Amniotic stem cell (primary cell): Measurements from ENCODE around the gene TGFBR2.

Experiments
- DNase-seq: peaks from one replicate; lab custom pipeline; 2025; lab: John Stamatoyannopoulos, UW

TGFBR2 gene

GRCh38 chr3:30606301-30607031, at the start of gene TGFBR2:
TSS of gene TGFBR2 (plus strand) at chr3:30606601. CDS start at chr3:30606884, 283 bp downstream.
- peak; percentile 91 for DNase-seq

DNA sequence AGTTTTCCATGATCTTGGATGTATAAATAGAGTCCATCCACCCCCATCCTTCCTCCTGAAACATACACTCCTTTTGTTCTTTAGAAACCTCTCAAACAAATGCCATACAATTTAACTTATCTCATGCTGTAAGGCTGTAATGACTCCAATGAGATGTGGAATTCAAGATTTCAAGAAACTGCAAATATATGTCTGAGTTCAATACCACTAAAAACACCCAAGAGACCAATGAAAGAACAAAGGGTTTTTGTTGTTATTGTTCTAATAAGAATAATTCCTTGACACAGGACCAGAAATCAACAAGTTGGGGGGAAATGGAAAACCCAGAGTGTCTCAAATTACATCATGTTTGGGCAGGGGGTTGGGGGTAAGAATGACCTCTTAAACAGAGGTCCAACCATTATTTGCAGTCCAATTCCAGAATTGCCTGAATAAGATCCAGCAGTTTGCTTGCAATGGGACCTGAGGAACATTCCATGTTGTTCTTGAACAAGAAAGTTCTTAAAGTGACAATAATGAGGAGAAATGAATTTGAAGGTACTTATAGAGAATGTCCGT, 48.6 kb upstream of the TGFBR2 start:
- no peak for DNase-seq

- no peak for DNase-seq
Measured at GRCh38 chr3:30563956-30564355, 42.4 kb upstream of the TGFBR2 start.

DNA sequence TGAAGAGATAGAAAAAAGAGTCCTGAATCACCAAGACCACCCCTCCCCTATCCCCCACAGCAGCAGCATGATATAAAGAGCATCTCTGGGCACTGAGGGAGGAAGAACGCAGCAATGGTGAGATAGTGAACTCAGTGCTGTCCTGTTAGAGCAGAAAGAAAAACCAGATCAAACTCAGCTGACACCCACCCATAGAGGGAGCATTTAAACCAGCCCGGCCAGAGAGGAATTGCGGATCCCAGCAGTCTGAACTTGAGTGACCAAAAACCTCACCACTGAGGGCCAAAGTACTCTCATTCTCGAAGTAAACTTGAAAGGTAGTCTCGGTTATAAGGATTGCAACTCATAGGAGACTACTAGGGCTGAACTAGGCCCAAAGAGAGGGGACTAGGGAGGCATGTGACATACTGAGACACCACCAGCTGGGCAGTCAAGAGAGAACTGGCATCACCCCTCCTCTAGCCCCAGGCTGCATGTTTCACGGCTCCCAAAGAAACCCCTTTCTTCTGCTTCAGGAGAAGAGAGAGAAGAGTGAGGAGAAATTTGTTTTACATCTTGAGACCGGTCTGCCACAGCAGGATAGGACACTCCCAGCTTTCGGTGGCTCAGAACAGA, 39.2 kb upstream of the TGFBR2 start:
- no peak for DNase-seq

- DNase-seq = no peak
Measured at GRCh38 chr3:30576946-30577345, 29.5 kb upstream of the TGFBR2 start.

GRCh38 chr3:30577788-30578187, 28.6 kb upstream of the TGFBR2 start:
- DNase-seq = no peak

DNA sequence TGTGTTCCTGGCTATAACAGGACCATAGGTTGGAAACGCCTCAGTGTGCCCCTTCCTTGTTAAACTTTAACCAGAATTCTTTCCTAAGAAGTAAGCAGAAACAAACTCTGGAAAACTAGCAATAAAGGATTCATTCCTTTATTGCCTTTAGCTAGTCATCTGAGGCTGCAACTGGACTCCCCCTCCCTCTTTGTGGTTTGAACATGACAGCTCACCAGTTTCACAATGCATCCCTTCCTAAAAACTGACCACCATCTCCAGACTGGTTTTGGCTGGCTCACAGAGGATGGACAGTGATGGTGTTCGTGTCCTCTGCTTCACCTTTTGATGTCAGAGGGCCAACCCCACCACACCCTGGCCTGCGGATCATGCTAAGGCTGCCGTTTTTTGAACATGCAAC, 27.9 kb upstream of the TGFBR2 start:
- DNase-seq = peak; percentile 15

- no peak for DNase-seq
Measured at GRCh38 chr3:30578986-30579579, 27.3 kb upstream of the TGFBR2 start.

- DNase-seq = no peak
Measured at GRCh38 chr3:30581067-30581585, 25.3 kb upstream of the TGFBR2 start.

DNA sequence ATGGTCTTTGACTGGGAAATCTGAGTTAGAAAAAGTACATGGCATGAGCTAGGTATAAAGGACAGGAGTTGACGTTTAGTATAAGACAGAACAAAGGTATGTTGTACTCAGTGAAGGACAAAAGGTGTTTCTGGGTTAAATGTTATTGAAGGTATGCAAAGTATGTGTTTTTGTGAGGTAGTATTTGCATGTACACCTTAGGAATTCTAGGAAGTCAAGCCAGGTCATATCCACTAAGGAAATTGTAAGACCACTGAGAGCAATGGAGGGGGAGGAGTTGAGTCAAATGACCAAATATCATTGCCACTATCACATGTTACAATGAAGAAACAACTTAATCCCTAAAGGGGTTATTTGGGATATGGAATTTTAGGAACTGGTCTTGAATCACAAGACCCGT, 24.4 kb upstream of the TGFBR2 start:
- no peak for DNase-seq

- no peak for DNase-seq
Measured at GRCh38 chr3:30583973-30584372, 22.4 kb upstream of the TGFBR2 start.

- DNase-seq = no peak
Measured at GRCh38 chr3:30585654-30586053, 20.7 kb upstream of the TGFBR2 start.

DNA sequence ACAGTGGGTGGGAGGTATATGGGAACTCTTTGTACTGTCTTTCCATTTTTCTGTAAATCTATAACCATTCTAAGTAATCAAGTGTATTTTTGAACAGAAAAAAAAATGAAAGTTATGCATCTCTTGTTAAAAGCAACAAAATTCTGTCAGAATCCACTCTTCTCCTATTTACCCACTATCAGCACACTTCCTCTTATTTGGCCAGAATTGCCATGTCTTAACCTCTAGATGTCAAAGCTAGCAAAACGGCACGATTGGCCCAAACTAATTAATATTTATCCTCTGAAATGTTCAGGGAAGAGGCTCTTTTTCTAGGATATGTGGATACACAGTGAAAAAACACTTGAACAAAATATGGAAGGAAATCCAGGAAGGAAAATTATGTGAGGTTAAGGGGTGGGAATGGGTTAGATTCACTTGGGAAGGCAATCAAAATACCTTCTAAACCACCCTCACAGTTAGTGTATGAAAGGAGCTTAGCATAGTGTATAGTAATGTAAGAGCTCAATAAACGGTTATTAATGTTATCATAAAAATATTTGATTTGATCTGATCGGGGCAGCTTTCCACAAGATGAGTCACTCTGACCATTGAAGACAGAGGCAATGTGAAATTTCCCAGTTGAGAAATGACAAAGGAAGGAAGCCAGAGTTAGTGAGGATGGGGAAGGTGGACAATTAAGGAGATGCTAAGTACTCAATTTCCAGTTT, 20.1 kb upstream of the TGFBR2 start:
- no peak for DNase-seq

DNA sequence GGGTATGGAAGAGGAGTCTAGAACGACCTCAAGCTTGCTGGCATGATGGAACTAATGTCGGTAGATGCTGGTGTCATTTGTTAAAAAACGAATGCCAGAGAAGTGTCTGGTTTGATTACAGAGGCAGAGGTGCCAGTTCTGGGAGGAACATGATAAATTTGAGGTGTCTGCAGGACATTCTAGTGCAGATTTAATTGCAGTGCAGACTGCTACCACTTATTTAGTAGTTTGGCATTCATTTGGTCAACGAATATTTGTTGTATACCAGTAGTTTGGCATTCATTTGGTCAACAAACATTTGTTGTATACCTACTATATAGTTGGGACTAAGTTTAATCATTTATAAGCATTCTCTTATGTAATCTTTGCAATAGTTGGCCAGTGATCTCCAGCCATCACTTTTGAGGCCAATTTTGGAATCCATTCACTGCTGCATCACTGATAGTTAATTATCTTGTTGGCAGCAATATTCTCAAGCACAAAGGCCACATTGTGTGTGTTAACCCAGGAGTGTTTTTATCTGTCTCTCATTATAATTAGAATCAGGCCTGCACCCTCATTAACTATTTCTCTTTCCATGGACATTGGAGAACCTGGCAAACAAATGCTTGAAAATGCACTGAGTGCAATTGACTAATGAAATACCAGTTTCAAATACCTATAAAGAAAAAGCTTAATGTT, 19.5 kb upstream of the TGFBR2 start:
- no peak for DNase-seq

GRCh38 chr3:30587904-30588303, 18.5 kb upstream of the TGFBR2 start:
- no peak for DNase-seq

DNA sequence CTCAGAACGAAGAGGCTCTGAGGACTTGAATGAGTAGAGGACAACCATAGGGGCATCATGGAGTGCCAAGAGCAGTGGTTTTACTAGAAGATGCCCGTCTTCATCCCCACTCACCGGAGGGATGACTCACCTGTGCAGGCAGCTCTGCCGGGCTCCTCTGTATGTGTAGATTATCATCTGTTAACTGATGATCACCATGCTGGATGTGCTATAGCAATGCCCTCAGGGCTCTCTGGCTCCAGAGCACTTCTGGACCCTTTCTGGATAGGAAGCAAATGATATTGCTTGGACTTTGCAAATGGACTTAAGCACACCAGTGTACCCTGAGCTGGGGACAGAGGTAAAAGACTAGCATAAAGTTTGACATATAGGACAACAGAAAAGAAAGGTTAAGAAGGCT, 10.2 kb upstream of the TGFBR2 start:
- DNase-seq = no peak

DNA sequence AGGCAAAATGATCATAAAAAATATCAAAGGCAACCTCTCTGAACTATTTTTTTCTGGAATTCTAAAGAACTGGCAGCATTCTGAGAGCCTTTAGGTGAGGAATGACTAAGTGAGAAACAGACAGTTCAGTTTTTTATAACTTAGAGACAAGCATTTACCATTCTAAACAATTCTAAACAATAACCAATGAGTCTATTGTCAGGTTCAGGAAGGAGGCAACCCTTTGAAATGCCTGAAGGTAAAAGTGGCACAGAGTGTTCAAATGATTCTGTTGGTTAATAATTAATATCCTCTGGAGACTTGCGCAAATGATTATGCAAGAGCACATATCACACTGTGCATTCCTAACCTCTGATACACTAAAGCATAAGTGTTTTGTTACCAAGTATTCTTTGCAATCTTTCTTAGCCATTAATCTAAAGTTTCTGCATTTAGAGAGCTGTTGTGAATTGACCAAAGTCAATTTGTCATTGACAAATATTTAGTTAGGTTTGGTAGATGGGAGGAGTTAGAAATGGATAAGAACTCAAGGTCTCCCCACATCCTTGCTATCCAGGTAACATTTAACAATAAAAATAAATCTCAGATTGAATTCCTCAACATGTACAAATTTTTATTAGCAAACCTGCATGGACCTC, 9.2 kb upstream of the TGFBR2 start:
- no peak for DNase-seq

DNA sequence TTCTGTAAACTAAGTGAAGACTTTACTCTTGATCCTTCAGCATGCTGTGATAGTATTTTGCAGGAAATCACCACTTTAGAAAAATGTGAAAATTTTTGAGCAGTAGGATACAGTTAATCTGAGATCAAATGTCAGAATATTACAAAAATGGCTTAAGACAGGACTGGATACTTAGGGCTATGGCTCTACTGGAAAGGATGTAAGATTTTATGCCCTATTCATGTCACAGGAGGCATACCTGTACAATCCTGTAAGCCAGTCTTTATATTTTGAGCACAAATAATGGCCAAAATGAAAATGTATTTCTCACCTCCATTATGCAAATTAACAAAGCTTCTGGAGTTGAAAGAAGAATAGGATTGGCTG, 8.6 kb upstream of the TGFBR2 start:
- DNase-seq = no peak

DNA sequence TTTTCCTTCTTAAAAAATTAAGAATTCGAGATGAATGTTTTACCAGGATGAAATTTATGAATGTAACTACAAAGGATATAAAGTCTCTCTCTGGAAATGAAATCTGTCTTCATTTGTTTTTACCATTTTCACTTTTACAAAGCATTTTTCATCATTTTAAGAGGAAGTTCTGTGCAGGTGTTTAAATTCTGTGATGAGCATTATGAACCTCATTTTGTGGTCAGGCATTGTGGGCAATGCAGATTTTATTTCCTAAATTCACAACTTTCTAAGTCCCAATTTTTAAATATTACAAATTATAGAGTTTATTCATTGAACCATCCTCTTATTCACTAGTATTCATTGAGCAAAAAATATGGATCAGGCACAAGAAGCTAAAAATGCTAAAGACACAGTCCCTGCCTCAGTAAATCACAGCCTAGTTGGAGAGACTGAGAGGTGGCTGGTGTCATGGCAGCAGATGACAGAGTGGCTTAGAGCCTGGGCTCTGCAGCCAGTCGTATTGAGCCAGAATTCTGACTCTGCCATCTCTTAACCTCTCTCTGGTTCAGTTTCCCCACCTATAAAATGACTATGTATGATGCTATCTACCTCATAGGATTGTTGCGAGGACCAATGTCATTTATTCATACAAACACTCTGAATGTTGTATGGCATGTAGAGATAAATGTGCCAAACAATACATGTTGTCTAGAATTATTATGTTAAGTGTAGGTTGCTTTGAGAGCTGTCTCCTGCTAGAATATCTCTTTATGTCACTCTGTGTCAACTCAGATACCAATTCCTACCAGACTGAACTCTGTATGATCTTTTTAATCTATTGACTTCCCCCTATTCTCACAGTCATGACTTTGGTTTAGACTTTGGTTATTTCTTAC, 7.5 kb upstream of the TGFBR2 start:
- DNase-seq = no peak

DNA sequence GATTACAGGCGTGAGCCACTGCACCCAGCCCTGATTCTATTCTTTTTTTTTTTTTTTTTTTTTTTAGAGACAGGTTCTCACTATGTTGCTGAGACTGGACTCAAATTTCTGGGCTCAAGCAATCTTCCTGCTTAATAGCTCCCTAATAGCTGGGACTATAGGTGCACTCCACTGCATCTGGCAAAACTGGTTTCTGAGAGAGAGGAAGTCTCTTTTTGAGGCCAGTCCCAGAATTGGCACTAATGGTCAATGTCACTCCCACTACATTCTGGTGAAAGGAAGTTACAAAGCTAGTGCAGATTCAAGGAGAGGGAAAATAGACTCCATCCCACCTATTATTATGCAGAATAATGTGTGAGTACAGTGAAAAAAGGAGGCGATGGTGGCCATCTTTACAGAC, 5.8 kb upstream of the TGFBR2 start:
- DNase-seq = no peak
